HEK293 (cell line): ENCODE measurements around the gene MIS18A.
A peak's percentile ranks its signal among the peaks of the same experiment; 100 is the strongest.

Experiments
- CTCF ChIA-PET: fragments of 350-600 bp; formaldehyde crosslinking; extraction: SDS; loops from one replicate; lab custom pipeline; 2021; ENCODE audit warnings: antibody characterized with exemption; lab: Yijun Ruan, JAX
- POLR2A ChIA-PET: fragments of 300-600 bp; formaldehyde crosslinking; extraction: SDS; loops from one replicate; lab custom pipeline; 2020; ENCODE audit warnings: antibody characterized with exemption, inconsistent platforms; lab: Yijun Ruan, JAX
- H3K27ac ChIP-seq: fragments of 200-500 bp; sonication (Bioruptor generic); 2 replicates; pipeline ENCODE4 v1.5.1; 2014; ENCODE audit warnings: low read depth, low read length, control low read depth, inconsistent platforms; ENCODE audit errors: extremely low read depth
- H3K36me3 ChIP-seq, 2 experiments: fragments of 200-500 bp in 1 of 2; sonication (Bioruptor generic) in 1 of 2; 1 replicate in 1 of 2; 2 replicates in 1 of 2; pipeline ENCODE4 v1.5.1; 2014 to 2017; ENCODE audit warnings: inconsistent platforms in 2 of 2, low read length in 2 of 2; ENCODE audit not compliant: control insufficient read depth in 2 of 2, insufficient read depth in 1 of 2
- H3K4me1 ChIP-seq: fragments of 200-500 bp; sonication (Bioruptor generic); 2 replicates; pipeline ENCODE4 v1.5.1; 2014; ENCODE audit warnings: mild to moderate bottlenecking, low read length, inconsistent platforms; ENCODE audit not compliant: control insufficient read depth, insufficient read depth
- H3K4me3 ChIP-seq: 2 replicates; pipeline ENCODE4 v1.5.1; 2011; ENCODE audit warnings: low read depth, mild to moderate bottlenecking, control low read depth, low read length, moderate library complexity
- H3K9me3 ChIP-seq: fragments of 200-500 bp; sonication (Bioruptor generic); 2 replicates; pipeline ENCODE4 v1.5.1; 2014; ENCODE audit warnings: low read depth, low read length, inconsistent platforms; ENCODE audit not compliant: control insufficient read depth, insufficient read depth
- BCL11A ChIP-seq: fragments of 450-650 bp; formaldehyde crosslinking; IDR thresholded peaks from 2 replicates; pipeline ENCODE4 v1.5.1; 2016; ENCODE audit warnings: low read depth, missing biosample characterization, missing genetic modification characterization
- FEZF1 ChIP-seq: fragments of 450-650 bp; formaldehyde crosslinking; IDR thresholded peaks from 2 replicates; pipeline ENCODE4 v1.5.1; 2016; ENCODE audit warnings: missing biosample characterization, missing genetic modification characterization
- MYNN ChIP-seq: fragments of 450-650 bp; formaldehyde crosslinking; IDR thresholded peaks from 2 replicates; pipeline ENCODE4 v1.5.1; 2016; ENCODE audit warnings: missing biosample characterization, missing genetic modification characterization, borderline replicate concordance
- OVOL3 ChIP-seq: fragments of 450-650 bp; formaldehyde crosslinking; IDR thresholded peaks from 2 replicates; pipeline ENCODE4 v1.5.1; 2016; ENCODE audit warnings: missing biosample characterization, missing genetic modification characterization
- SP2 ChIP-seq: fragments of 450-650 bp; formaldehyde crosslinking; IDR thresholded peaks from 2 replicates; pipeline ENCODE4 v1.5.1; 2016; ENCODE audit warnings: missing biosample characterization, missing genetic modification characterization
- ZBTB7A ChIP-seq: fragments of 450-650 bp; formaldehyde crosslinking; IDR thresholded peaks from 2 replicates; pipeline ENCODE4 v1.5.1; 2016; ENCODE audit warnings: low read depth, missing biosample characterization, missing genetic modification characterization
- ZFP3 ChIP-seq: fragments of 450-650 bp; formaldehyde crosslinking; IDR thresholded peaks from 2 replicates; pipeline ENCODE4 v1.5.1; 2016; ENCODE audit warnings: low read depth, missing biosample characterization, missing genetic modification characterization
- ZNF174 ChIP-seq: fragments of 450-650 bp; formaldehyde crosslinking; IDR thresholded peaks from 2 replicates; pipeline ENCODE4 v1.5.0; 2017; ENCODE audit warnings: missing biosample characterization, mild to moderate bottlenecking, missing genetic modification characterization
- ZNF19 ChIP-seq: fragments of 450-650 bp; formaldehyde crosslinking; IDR thresholded peaks from 2 replicates; pipeline ENCODE4; 2016; ENCODE audit warnings: missing biosample characterization, missing genetic modification characterization, low read depth
- ZNF202 ChIP-seq: fragments of 450-650 bp; formaldehyde crosslinking; IDR thresholded peaks from 2 replicates; pipeline ENCODE4 v1.5.1; 2016; ENCODE audit warnings: missing biosample characterization, missing genetic modification characterization, borderline replicate concordance
- ZNF23 ChIP-seq: fragments of 450-650 bp; formaldehyde crosslinking; IDR thresholded peaks from 2 replicates; pipeline ENCODE4 v1.5.1; 2016; ENCODE audit warnings: missing biosample characterization, missing genetic modification characterization, borderline replicate concordance
- ZNF239 ChIP-seq: fragments of 450-650 bp; formaldehyde crosslinking; IDR thresholded peaks from 2 replicates; pipeline ENCODE4 v1.5.1; 2016; ENCODE audit warnings: missing biosample characterization, missing genetic modification characterization
- ZNF366 ChIP-seq: fragments of 450-650 bp; formaldehyde crosslinking; conservative IDR thresholded peaks from 2 replicates; pipeline ENCODE4 v1.5.1; 2016; ENCODE audit warnings: missing biosample characterization, missing genetic modification characterization
- ZNF394 ChIP-seq: fragments of 450-650 bp; formaldehyde crosslinking; IDR thresholded peaks from 2 replicates; pipeline ENCODE4 v1.5.1; 2016; ENCODE audit warnings: missing biosample characterization, missing genetic modification characterization, mild to moderate bottlenecking, moderate library complexity, borderline replicate concordance
- ZNF423 ChIP-seq: fragments of 450-650 bp; formaldehyde crosslinking; IDR thresholded peaks from 2 replicates; pipeline ENCODE4 v1.5.1; 2016; ENCODE audit warnings: missing biosample characterization, missing genetic modification characterization
- ZNF426 ChIP-seq: fragments of 450-650 bp; formaldehyde crosslinking; IDR thresholded peaks from 2 replicates; pipeline ENCODE4 v1.5.1; 2017; ENCODE audit warnings: missing biosample characterization, missing genetic modification characterization, mild to moderate bottlenecking, inconsistent platforms, moderate library complexity
- ZNF473 ChIP-seq: fragments of 450-650 bp; formaldehyde crosslinking; IDR thresholded peaks from 2 replicates; pipeline ENCODE4 v1.5.1; 2017; ENCODE audit warnings: missing biosample characterization, missing genetic modification characterization
- ZNF501 ChIP-seq: fragments of 450-650 bp; formaldehyde crosslinking; IDR thresholded peaks from 2 replicates; pipeline ENCODE4 v1.5.1; 2016; ENCODE audit warnings: missing biosample characterization, missing genetic modification characterization
- ZNF777 ChIP-seq: fragments of 450-650 bp; formaldehyde crosslinking; IDR thresholded peaks from 2 replicates; pipeline ENCODE4 v1.5.1; 2017; ENCODE audit warnings: missing biosample characterization, missing genetic modification characterization, borderline replicate concordance
- TF ChIP-seq, protein P1 (sequence below): fragments of 450-650 bp; IDR thresholded peaks from 2 replicates; pipeline ENCODE4 v1.5.1; 2018; ENCODE audit warnings: missing biosample characterization, missing genetic modification characterization
- TF ChIP-seq, protein P2 (sequence below): fragments of 450-650 bp; formaldehyde crosslinking; IDR thresholded peaks from 2 replicates; pipeline ENCODE4 v1.5.1; 2016; ENCODE audit warnings: missing biosample characterization, missing genetic modification characterization
- TF ChIP-seq, protein P3 (sequence below): fragments of 450-650 bp; formaldehyde crosslinking; IDR thresholded peaks from 2 replicates; pipeline ENCODE4 v1.5.1; 2016; ENCODE audit warnings: missing biosample characterization, missing genetic modification characterization, low read depth
- TF ChIP-seq, protein P4 (sequence below): fragments of 450-650 bp; formaldehyde crosslinking; IDR thresholded peaks from 2 replicates; pipeline ENCODE4 v1.5.1; 2016; ENCODE audit warnings: missing biosample characterization, missing genetic modification characterization, low read depth

Gene MIS18A

DNA sequence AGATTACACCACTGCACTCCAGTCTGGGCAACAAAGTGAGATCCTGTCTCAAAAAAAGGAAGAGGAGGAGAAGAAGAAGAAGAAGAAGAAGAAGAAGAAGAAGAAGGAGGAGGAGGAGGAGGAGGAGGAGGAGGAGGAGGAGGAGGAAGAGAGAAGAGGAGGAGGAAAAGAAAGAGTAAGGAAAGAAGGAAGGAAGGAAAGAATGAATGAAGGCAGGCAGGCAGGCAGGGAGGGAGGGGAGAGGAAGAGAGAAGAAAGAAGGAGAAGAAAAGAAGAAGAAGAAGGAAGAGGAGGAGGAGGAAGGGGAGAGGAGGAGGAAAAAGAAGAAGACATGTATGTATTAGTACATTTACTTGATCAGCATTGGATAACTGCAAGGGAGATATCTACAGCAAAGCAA lies 26.7 kb downstream of the MIS18A start (continued):
- no peak for TF ChIP-seq MYNN
- TF ChIP-seq ZNF473 (tag by site-specific recombination), result no peak
- peak; percentile 52 for TF ChIP-seq ZNF366 (tag by site-specific recombination)
- TF ChIP-seq, protein P1, sequence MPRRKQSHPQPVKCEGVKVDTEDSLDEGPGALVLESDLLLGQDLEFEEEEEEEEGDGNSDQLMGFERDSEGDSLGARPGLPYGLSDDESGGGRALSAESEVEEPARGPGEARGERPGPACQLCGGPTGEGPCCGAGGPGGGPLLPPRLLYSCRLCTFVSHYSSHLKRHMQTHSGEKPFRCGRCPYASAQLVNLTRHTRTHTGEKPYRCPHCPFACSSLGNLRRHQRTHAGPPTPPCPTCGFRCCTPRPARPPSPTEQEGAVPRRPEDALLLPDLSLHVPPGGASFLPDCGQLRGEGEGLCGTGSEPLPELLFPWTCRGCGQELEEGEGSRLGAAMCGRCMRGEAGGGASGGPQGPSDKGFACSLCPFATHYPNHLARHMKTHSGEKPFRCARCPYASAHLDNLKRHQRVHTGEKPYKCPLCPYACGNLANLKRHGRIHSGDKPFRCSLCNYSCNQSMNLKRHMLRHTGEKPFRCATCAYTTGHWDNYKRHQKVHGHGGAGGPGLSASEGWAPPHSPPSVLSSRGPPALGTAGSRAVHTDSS (tag by site-specific recombination), result peak; percentile 73
- TF ChIP-seq, protein P2, sequence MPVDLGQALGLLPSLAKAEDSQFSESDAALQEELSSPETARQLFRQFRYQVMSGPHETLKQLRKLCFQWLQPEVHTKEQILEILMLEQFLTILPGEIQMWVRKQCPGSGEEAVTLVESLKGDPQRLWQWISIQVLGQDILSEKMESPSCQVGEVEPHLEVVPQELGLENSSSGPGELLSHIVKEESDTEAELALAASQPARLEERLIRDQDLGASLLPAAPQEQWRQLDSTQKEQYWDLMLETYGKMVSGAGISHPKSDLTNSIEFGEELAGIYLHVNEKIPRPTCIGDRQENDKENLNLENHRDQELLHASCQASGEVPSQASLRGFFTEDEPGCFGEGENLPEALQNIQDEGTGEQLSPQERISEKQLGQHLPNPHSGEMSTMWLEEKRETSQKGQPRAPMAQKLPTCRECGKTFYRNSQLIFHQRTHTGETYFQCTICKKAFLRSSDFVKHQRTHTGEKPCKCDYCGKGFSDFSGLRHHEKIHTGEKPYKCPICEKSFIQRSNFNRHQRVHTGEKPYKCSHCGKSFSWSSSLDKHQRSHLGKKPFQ (tag by site-specific recombination), result no peak
- no peak for TF ChIP-seq ZNF202
- no peak for TF ChIP-seq ZBTB7A (tag by site-specific recombination)
- TF ChIP-seq BCL11A, result no peak
- TF ChIP-seq, protein P3, sequence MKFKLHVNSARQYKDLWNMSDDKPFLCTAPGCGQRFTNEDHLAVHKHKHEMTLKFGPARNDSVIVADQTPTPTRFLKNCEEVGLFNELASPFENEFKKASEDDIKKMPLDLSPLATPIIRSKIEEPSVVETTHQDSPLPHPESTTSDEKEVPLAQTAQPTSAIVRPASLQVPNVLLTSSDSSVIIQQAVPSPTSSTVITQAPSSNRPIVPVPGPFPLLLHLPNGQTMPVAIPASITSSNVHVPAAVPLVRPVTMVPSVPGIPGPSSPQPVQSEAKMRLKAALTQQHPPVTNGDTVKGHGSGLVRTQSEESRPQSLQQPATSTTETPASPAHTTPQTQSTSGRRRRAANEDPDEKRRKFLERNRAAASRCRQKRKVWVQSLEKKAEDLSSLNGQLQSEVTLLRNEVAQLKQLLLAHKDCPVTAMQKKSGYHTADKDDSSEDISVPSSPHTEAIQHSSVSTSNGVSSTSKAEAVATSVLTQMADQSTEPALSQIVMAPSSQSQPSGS (tag by site-specific recombination), result no peak
- no peak for TF ChIP-seq ZNF777
- no peak for TF ChIP-seq ZNF174
- TF ChIP-seq ZNF19 (tag by site-specific recombination), result no peak
- no peak for TF ChIP-seq FEZF1 (tag by site-specific recombination)

DNA sequence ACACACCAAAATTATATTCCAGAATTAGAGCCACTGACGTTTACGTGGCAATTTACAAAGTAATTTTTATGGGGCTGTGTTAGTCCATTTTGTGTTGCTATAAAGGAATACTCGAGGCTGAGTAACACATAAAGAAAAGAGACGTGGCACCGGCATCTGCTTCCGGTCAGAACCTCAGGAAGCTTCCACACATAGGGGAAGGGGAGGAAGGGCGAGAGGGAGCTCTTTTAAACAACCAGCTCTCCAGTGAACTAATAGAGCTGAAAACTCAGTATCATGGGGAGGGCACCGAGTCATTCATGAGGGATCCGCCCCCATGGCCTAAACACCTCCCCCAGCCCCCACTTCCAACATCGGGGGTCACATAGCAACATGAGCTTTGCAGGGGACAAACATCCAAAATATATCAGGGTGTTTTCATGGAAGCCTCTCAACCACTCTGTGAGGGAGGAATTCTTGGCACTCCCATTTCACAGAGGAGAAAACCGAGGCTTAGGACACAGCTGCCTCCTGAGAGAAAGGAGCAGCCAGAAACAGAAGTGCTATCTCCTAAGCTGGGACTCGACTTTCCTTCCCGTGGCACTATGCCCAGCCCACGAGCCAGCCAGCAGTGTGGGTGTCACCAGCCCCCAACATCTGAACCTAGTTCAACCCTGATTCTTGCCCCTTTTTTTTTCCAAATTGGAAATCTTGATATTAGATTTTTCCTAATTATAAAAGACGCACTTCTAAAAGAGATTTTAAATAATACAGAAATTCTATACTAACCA lies 29.2 kb downstream of the MIS18A start:
- no peaks in the 10 kb centered on the region for H3K9me3 ChIP-seq
- H3K4me3 ChIP-seq, result no peak overlapping the region
- TF ChIP-seq ZNF426 (tag by site-specific recombination), result no peak
- TF ChIP-seq ZNF501 (tag by site-specific recombination), result no peak
- TF ChIP-seq OVOL3 (tag by site-specific recombination), result no peak
- no peak for TF ChIP-seq SP2 (tag by site-specific recombination)
- no peak for TF ChIP-seq ZNF394 (tag by site-specific recombination)
- no peak for TF ChIP-seq ZNF23
- TF ChIP-seq ZFP3, result no peak
- TF ChIP-seq ZNF239 (tag by site-specific recombination), result no peak
- TF ChIP-seq, protein P4, sequence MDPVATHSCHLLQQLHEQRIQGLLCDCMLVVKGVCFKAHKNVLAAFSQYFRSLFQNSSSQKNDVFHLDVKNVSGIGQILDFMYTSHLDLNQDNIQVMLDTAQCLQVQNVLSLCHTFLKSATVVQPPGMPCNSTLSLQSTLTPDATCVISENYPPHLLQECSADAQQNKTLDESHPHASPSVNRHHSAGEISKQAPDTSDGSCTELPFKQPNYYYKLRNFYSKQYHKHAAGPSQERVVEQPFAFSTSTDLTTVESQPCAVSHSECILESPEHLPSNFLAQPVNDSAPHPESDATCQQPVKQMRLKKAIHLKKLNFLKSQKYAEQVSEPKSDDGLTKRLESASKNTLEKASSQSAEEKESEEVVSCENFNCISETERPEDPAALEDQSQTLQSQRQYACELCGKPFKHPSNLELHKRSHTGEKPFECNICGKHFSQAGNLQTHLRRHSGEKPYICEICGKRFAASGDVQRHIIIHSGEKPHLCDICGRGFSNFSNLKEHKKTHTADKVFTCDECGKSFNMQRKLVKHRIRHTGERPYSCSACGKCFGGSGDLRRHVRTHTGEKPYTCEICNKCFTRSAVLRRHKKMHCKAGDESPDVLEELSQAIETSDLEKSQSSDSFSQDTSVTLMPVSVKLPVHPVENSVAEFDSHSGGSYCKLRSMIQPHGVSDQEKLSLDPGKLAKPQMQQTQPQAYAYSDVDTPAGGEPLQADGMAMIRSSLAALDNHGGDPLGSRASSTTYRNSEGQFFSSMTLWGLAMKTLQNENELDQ (tag by site-specific recombination), result no peak
- no peak for TF ChIP-seq ZNF423 (tag by site-specific recombination)
- TF ChIP-seq, all 188 proteins: peak for 0
- H3K36me3 ChIP-seq, result no peaks in the 10 kb centered on the region
- CTCF ChIA-PET, result interaction anchor here (4.7 kb wide), 1 partner anchor 9 kb away, joined by 26 read pairs; no protein-coding TSS in a partner anchor
- no peak overlapping the region for H3K27ac ChIP-seq
- POLR2A ChIA-PET, result no interaction called here
- no peaks in the 10 kb centered on the region for H3K4me1 ChIP-seq
